Activated effector memory CD4-positive, alpha-beta T cell treated with anti-CD3 and anti-CD28 coated beads, Interleukin-2, amount 50 U/mL, for 16 hours (primary cell): ENCODE results near the gene CCDC180.
A peak's percentile ranks its signal among the peaks of the same experiment; 100 is the strongest.
"Not testable (repeated sequence)": the region's sequence is repeated elsewhere in the genome, so short reads cannot be mapped to it uniquely, and the experiment has no call there.

Experiments used
- DNase-seq: peaks from one replicate; pipeline ENCODE4 v3.0.0-alpha.2; 2020

Gene CCDC180

DNA sequence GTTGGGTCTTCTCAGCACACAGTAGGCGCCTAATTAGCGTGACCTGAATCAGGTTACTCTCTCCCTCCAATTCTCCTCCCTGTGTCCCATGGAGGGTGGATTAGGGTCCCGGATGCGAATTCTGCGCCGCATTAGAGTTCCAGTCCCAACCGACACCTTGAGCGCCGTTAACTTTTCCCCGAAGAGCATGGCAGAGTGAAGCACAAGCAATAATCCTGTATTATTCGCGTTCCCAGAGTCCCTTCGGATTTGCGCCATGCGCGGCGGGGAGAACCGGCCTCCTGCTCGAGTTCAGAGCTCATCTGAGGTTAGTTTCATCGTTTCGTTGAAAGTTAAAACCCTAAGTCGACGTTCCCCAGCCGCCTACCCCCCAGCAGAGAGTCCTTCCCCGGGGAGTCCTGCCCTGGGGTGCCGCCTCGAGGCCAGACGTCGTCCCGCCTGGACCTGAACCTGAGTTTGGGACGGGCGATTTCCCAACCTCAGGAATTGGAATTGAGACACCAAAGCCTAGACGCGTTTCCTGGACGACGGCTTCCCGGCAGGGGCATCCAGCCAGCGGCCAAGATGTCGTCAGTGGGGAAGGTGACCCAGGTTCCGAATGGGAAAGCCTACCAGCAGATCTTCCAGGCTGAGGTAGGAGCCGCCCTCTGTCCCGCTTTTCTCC is at the start of gene CCDC180:
Gene CCDC180 (plus strand): TSS at position 160 of the 664 bp plus-strand sequence. CDS start 405 bp downstream, at position 565.
- no peak for DNase-seq

DNA sequence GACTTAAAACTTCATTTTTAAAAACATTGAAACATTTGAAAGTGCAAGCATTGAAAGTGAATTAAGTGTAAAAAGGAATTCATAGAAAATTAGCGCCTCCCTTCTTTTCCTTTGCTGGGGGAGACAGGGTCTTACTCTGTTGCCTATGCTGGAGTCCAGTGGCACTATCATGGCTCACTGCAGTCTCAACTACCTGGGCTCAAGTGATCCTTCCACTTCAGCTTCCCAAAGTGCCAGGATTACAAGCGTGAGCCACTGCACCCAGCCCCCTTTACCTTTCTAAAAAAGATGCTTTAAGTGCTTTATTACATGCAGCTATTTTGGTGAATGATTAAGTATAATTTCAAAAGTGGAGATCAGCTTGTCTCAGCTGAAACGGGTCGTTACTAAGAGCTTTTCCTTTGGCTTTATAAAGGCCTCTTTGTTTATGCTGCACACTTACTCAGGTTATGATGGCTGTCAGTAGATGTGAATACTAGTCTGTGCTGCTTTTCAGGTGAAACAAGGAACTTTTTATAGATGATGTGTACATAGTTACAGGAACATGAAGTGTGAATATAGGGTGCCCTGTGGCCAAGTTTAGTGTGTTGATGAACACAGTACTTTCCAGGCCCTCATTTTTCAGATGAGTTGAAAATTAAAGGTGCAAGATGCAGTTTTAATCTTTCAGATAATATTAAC is 47.5 kb upstream of the CCDC180 start:
- not testable (repeated sequence) for DNase-seq

- no peak for DNase-seq
These were observed 36.2 kb upstream of the CCDC180 start for GRCh38 chr9:97271292-97271691.

DNA sequence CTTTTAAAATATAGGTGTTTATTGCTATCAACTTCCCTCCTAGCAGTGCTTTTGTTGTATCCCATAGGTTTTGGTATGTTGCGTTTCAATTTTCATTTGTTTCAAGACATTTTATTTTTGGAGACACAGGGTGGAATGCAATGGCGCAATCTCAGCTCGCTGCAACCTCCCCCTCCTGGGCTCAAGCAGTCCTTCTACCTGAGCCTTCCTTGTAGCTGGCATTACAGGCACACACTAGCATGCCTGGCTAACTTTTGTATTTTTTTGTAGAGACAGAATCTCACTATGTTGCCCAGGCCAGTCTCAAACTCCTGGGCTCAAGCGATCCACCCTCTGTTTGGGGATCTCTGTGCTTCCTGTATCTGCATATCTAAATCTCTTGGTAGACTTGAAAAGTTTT is 35.4 kb upstream of the CCDC180 start:
- DNase-seq: no peak

- no peak for DNase-seq
These were observed 31.1 kb upstream of the CCDC180 start for GRCh38 chr9:97276310-97276852.

GRCh38 chr9:97277953-97278352 is 29.5 kb upstream of the CCDC180 start:
- DNase-seq: no peak

DNA sequence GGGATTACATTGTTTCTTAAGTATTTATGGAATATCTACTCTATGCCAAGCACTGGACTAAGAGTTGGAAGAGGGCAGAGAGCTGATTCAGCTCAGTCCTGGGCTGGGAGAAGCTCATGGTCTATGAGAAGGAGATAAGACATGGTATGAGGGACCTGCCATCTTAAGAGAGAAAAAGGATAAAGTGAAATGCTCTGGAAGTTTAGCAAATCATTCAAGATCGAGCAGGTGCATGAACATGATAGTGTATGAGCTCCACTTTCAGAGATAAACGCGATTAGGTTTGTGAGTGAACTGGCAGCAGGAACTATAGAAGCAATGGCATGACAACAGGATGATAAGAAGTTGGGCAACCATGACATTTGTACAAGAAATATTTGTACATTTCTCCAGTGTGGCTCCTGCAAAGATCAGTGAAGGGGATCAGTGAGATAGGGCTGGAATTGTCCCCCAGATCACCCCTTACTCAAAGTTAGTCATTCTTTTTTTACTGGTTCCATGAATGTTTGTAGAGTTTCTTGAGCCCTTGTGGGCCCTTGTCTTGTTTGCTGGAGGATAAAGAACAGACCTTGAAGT is 26.6 kb upstream of the CCDC180 start:
- no peak for DNase-seq

DNA sequence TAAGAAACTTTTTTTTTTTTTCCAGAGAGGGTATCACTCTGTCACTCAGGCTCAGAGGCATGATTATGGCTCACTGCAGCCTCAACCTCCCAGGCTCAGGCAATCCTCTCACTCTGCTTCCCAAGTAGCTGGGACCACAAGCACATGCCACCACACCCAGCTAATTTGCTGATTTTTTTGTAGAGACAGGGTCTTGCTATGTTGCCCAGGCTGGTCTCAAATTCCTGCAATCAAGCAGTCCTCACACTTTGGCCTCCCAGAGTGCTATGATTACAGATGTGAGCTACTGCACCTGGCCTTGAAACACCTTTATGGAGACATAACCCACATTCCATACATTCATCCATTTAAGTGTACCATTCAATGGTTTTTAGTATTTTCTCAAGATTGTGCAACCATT is 23.7 kb upstream of the CCDC180 start:
- no peak for DNase-seq

DNA sequence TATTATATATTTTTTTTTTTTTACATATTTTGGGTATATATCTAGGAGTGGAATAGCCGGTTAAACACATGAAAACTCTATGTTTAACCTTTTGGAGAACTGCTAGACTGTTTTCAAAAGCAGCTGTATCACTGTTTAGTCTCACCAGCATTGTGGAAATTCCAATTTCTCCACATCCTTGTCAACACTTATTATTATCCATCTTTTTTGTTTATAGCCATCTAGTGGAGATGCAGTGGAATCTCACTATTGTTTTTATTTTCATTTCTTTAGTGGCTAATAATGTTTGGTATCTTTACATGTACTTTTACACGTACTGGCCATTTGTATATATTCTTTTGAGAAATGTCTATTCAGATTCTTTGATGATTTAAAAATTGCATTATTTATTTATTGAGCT is 22.7 kb upstream of the CCDC180 start:
- no peak for DNase-seq

GRCh38 chr9:97292200-97292599 is 15.3 kb upstream of the CCDC180 start:
- no peak for DNase-seq

- no peak for DNase-seq
These were observed 14.2 kb upstream of the CCDC180 start for GRCh38 chr9:97293207-97293721.

DNA sequence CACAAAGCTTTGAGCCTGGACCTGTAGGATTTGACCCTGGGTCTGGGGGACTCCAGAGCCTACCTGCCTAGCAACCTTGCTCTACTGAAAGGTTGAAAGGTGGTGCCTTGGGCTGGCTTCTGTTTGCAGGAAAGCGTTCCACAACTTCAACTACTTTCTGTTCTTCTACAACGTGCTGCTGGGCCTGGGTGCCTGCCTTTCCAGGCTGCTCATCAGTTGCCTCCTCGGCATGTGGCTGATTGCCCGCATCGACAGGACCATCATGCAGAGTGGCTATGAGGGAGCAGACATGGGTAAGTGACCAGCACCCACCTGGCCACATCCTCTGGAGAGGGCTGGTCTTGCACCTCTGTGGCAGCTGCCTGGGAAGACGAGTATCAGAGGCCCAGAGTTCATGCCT is 13.6 kb upstream of the CCDC180 start:
- DNase-seq: no peak

DNA sequence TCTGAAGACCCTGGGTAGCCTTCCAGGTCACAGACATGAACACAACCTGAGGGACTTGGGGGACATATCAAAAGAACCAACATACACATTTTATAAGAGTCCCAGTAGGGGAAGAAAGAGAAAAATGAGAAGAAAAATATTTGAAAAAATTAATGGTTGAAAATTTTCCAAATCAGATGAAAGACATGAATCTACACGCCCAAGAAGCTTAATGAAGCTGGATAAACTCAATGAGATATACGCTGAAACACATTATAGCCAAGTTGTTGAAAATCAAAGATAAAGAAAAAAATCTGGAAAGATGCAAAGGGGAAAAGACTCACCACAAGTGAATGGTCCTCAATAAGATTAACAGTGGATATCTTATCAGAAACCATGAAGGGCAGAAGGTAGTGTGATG is 9.6 kb upstream of the CCDC180 start:
- DNase-seq: no peak

GRCh38 chr9:97299809-97300414 is 7.5 kb upstream of the CCDC180 start:
- no peak for DNase-seq

DNA sequence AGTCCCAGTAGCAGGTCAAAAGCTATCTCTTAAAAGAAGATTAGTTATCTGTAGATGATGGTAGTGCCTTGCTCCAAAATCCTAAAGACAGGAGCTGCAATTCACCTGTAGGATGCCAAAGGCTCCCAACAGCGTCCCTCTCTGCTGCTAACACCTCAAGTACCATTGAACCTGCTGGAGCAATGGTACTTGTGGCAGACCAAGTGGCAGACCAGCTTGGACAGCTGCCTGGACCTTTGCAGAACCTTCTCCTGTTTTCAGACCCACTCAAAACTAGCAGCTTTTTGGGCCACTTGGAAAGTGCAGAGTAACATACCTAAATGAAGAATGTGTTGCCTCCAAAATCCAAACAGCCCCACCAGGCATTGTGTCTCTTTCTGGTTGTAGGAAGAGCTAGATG is 6.9 kb upstream of the CCDC180 start:
- no peak for DNase-seq

DNA sequence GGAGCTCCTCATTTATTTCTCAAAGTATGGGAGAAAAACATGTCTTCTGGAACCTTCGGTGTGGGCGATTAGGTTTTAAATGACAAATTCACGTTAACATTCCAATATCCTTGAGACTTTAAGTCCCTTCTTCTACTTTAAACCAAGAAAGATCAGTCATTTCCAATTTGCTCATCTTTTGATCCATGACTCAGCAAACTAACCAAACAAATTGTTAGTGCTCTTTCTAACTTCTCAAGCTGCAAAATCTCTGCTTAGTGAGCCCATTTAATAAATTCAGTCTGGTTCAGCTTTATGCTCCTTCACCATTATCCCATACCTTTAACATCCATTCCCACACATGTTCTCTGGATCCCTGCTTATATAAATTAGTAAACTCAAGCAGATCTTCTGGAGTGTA is 5.5 kb upstream of the CCDC180 start:
- no peak for DNase-seq

- DNase-seq: no peak
These were observed 2.9 kb upstream of the CCDC180 start for GRCh38 chr9:97304586-97304985.

DNA sequence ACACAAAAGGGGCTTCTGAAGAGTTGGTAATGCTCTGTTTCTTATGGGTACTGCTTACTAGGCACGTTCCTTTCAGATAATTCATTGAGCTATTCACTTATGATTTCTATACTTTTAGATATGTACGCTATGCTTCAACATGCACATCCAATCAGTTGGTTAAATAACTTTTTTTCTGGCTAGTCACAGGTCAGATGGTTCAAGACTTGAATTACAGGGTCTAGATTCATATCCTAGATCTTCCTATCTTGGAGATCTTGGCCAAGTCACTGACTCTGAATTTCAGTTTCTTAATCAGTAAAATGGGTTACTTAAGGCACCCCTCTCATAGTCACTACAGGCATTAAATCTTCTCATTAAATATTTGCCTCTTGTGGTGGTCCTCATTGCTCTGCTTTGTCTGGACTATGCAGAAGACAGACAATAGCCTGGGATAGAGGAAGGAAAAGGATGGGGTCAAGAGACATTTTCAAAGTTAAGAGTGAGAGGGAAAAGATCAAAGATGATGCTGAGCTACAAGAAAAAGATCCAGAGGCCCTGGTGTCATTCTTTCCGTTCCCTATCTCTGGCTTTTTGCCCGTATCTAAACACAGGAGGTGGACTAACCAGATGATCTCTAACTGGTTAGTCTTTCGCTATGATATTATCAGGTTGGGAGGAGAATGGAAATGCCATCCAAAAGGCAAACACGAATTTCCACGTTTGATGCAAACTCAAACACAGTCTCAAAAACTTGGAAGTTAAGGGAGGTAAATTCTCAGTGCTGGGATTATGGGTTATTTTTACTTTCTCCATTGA is 1.8 kb upstream of the CCDC180 start:
- DNase-seq: no peak

- no peak for DNase-seq
These were observed 368 bp upstream of the CCDC180 start for GRCh38 chr9:97307091-97307490.

DNA sequence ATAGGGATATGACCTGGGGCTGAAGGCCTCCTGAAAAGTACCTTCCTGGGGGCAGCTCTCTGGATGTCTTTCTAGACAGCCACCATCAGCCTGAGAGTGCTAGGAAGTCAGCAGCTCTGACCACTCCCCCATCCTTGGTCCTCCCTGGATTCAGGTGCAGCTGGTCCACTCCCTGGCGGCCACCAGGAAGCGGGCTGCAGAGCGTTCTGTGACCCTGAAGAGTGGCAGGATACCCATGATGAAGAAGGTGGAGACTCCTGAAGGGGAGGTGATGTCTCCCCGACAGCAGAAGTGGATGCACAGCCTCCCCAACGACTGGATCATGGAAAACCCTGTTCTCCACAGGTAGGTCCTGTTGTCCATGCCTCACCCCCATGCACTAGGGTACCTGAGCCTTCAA is 1.8 kb downstream of the CCDC180 start:
- peak; percentile 54 for DNase-seq

DNA sequence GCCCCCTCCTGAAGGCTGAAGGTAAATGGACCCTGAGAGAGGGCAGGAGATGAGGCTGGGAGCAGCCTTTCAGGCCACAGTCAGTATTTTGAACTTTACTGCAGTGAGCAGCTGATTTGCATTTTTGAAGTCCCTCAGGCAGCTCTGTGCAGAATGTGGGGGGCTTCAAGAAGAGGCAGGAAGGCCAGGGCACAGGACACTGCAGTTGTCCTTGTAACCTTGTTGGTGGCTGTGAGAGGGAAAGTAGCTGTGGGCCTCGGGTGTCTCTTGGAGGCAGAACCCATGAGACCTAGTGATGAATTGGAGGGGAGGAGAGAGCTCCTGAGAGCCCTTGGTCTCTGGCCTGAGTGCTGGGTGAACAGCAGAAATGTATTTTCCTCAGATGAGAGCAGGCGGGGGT is 2.6 kb downstream of the CCDC180 start:
- peak; percentile 57 for DNase-seq

- peak; percentile 53 for DNase-seq
These were observed 3.4 kb downstream of the CCDC180 start for GRCh38 chr9:97310896-97311295.
